Suprapubic skin (tissue), 4 donors: ENCODE data around the gene UCN. TPM values are rescaled to one million over a fixed set of nuclear protein-coding genes. Genes with fewer than 3 reads are reported as not detected.
A peak's percentile ranks its signal among the peaks of the same experiment; 100 is the strongest.
"Not testable (repeated sequence)": the region's sequence is repeated elsewhere in the genome, so short reads cannot be mapped to it uniquely, and the experiment has no call there.

Source experiments
- DNase-seq, 2 donors: peaks; one replicate each; pipeline ENCODE4 v3.0.0-alpha.2; 2019; ENCODE audit warnings: low spot score in 2 of 2
- H3K27ac ChIP-seq: fragments of 200-600 bp; sonication (generic); one replicate; pipeline ENCODE4 v1.5.1; 2019
- H3K27me3 ChIP-seq: fragments of 200-600 bp; sonication (generic); one replicate; pipeline ENCODE4 v1.5.1; 2019
- H3K36me3 ChIP-seq: fragments of 200-600 bp; sonication (generic); one replicate; pipeline ENCODE4 v1.5.1; 2019
- H3K4me1 ChIP-seq: fragments of 200-600 bp; sonication (generic); one replicate; pipeline ENCODE4 v1.5.1; 2019
- H3K4me3 ChIP-seq: fragments of 200-600 bp; sonication (generic); one replicate; pipeline ENCODE4 v1.5.1; 2019; ENCODE audit warnings: mild to moderate bottlenecking
- H3K9me3 ChIP-seq: fragments of 200-600 bp; sonication (generic); one replicate; pipeline ENCODE4 v1.5.1; 2019
- CTCF ChIP-seq, 2 donors: fragments of 200-600 bp in 1 of 2; fragments of 450-650 bp in 1 of 2; sonication (generic) in 1 of 2; IDR thresholded peaks; one replicate each; pipeline ENCODE4 v1.5.1; 2016 to 2019; ENCODE audit warnings: antibody characterized with exemption in 2 of 2, mild to moderate bottlenecking in 1 of 2, moderate library complexity in 1 of 2
- EP300 ChIP-seq: sonication (generic); formaldehyde crosslinking; IDR thresholded peaks from one replicate; pipeline ENCODE4 v1.6.1; 2017; ENCODE audit warnings: antibody characterized with exemption
- POLR2A ChIP-seq, 2 donors: fragments of 450-650 bp; IDR thresholded peaks; one replicate each; pipeline ENCODE4 v1.6.1; 2017; ENCODE audit warnings: antibody characterized with exemption in 2 of 2, mild to moderate bottlenecking in 2 of 2, moderate library complexity in 2 of 2
- POLR2AphosphoS5 ChIP-seq, 3 donors: sonication (generic); formaldehyde crosslinking; IDR thresholded peaks; one replicate each; pipeline ENCODE4 v1.6.1; 2017; ENCODE audit warnings: antibody characterized with exemption in 3 of 3
- whole genome bisulfite sequencing: methylation state at CpG from one replicate; pipeline ENCODE4 v1.1.5; 2018; 5-methylcytosine and 5-hydroxymethylcytosine counted together
- total RNA-seq, 4 donors: library from RNA; depleted of rRNA; stranded (reverse); fragments of >200 nt; gene quantifications; one replicate each; pipeline ENCODE4 v1.1.0, GENCODE V29; 2016

Gene UCN
- total RNA-seq, 4 donors from 2014 or later: 2.1 to 3.9 TPM; not detected in 2

- WGBS: 83% methylated on average over 5 of the region's 5 CpGs
- no peak for DNase-seq
- Histone ChIP-seq H3K27ac (no peak overlapping the region), H3K4me1 (peaks cover 18% of the 10 kb centered on the region), H3K4me3 (no peak overlapping the region), H3K36me3 (peaks cover 40% of the 10 kb centered on the region), H3K27me3 (no peaks in the 10 kb centered on the region), H3K9me3 (no peaks in the 10 kb centered on the region)
- TF ChIP-seq EP300 (no peak), POLR2A (IDR thresholded peaks at IDR 0.05) (no peak), POLR2AphosphoS5 (IDR thresholded peaks at IDR 0.05) (no peak), CTCF (IDR thresholded peaks at IDR 0.05) (no peak)
These were observed 16.5 kb upstream of the UCN start for GRCh38 chr2:27324720-27325119.

GRCh38 chr2:27323596-27324285 lies 15.5 kb upstream of the UCN start:
- WGBS: 23% methylated on average over 5 of the region's 5 CpGs
- H3K9me3 ChIP-seq: no peaks in the 10 kb centered on the region
- peaks cover 18% of the 10 kb centered on the region for H3K4me1 ChIP-seq
- DNase-seq: no peak
- H3K4me3 ChIP-seq: peak overlapping the region; percentile 84
- H3K27ac ChIP-seq: peak overlapping the region; percentile 90
- H3K27me3 ChIP-seq: no peaks in the 10 kb centered on the region
- peaks cover 30% of the 10 kb centered on the region for H3K36me3 ChIP-seq
- no peak for TF ChIP-seq POLR2AphosphoS5 (IDR thresholded peaks at IDR 0.05)
- no peak for TF ChIP-seq EP300

GRCh38 chr2:27322766-27323595 lies 14.7 kb upstream of the UCN start, which contains the start of gene MPV17:
Gene MPV17 (minus strand): TSS chr2:27323097. CDS start chr2:27322517, 580 bp downstream.
- H3K27ac ChIP-seq: peak within 1 kb of the TSS; percentile 90
- no peaks in the 10 kb centered on the region for H3K27me3 ChIP-seq
- H3K36me3 ChIP-seq: peaks cover 22% of the 10 kb centered on the region
- no peaks in the 10 kb centered on the region for H3K9me3 ChIP-seq
- H3K4me1 ChIP-seq: peaks cover 18% of the 10 kb centered on the region
- H3K4me3 ChIP-seq: peak within 1 kb of the TSS; percentile 84
- peak; percentile 94 to 95 for DNase-seq
- under 1% methylated on average over 28 of the region's 39 CpGs for WGBS
- peak; percentile 13 for TF ChIP-seq EP300
- TF ChIP-seq POLR2A (IDR thresholded peaks at IDR 0.05): peak; percentile 51 to 89
- TF ChIP-seq POLR2AphosphoS5 (IDR thresholded peaks at IDR 0.05): peak; percentile 29 to 57 (median 54)
- no peak for TF ChIP-seq CTCF (IDR thresholded peaks at IDR 0.05)

- peaks cover 16% of the 10 kb centered on the region for H3K36me3 ChIP-seq
- TF ChIP-seq POLR2AphosphoS5 (IDR thresholded peaks at IDR 0.05) (no peak), CTCF (IDR thresholded peaks at IDR 0.05) (no peak), EP300 (no peak), POLR2A (IDR thresholded peaks at IDR 0.05) (no peak)
- H3K27ac ChIP-seq: peak overlapping the region; percentile 90
- DNase-seq: no peak
- peak overlapping the region; percentile 84 for H3K4me3 ChIP-seq
- WGBS: 5% methylated on average over 8 of the region's 10 CpGs
- H3K9me3 ChIP-seq: no peaks in the 10 kb centered on the region
- H3K27me3 ChIP-seq: no peaks in the 10 kb centered on the region
- peaks cover 18% of the 10 kb centered on the region for H3K4me1 ChIP-seq
These were observed 14.1 kb upstream of the UCN start for GRCh38 chr2:27322301-27322765.

- no peak overlapping the region for H3K27ac ChIP-seq
- H3K9me3 ChIP-seq: no peaks in the 10 kb centered on the region
- peaks cover 3% of the 10 kb centered on the region for H3K36me3 ChIP-seq
- peaks cover 18% of the 10 kb centered on the region for H3K4me1 ChIP-seq
- no peak overlapping the region for H3K4me3 ChIP-seq
- H3K27me3 ChIP-seq: no peaks in the 10 kb centered on the region
- DNase-seq: no peak
- WGBS: 42% methylated on average over 8 of the region's 8 CpGs
- peak; percentile 12 for TF ChIP-seq CTCF (IDR thresholded peaks at IDR 0.05)
- TF ChIP-seq POLR2A (IDR thresholded peaks at IDR 0.05): no peak
These were observed 12.8 kb upstream of the UCN start for GRCh38 chr2:27320958-27321543.

- not testable (repeated sequence) for H3K36me3 ChIP-seq, H3K4me3 ChIP-seq, H3K27me3 ChIP-seq, DNase-seq, H3K27ac ChIP-seq, H3K9me3 ChIP-seq
- H3K4me1 ChIP-seq: peaks cover 18% of the 10 kb centered on the region
- WGBS: 91% methylated on average over 15 of the region's 15 CpGs
These were observed 11.6 kb upstream of the UCN start for GRCh38 chr2:27319839-27320238.
